NB4 (cell line): Measurements from ENCODE around the gene APOBEC3A.
"Not testable (repeated sequence)": the region's sequence is repeated elsewhere in the genome, so short reads cannot be mapped to it uniquely, and the experiment has no call there.

Experiments used
- DNase-seq: peaks from one replicate; pipeline ENCODE4 v3.0.0; 2010; ENCODE audit warnings: low read depth
- H3K4me3 ChIP-seq: one replicate; pipeline ENCODE4 v1.5.1; 2011; ENCODE audit warnings: mild to moderate bottlenecking, low read depth, low read length, moderate library complexity
- CTCF ChIP-seq: IDR thresholded peaks from one replicate; pipeline ENCODE4 v1.5.1; 2012; ENCODE audit warnings: low read depth, low read length
- MAX ChIP-seq: IDR thresholded peaks from 2 replicates; pipeline ENCODE4 v1.6.1; 2011; ENCODE audit warnings: low read depth, low read length
- MYC ChIP-seq: IDR thresholded peaks from 2 replicates; pipeline ENCODE4 v1.6.1; 2011; ENCODE audit warnings: low read depth, low read length
- POLR2A ChIP-seq: IDR thresholded peaks from 2 replicates; pipeline ENCODE4 v1.6.1; 2011; ENCODE audit warnings: mild to moderate bottlenecking; ENCODE audit not compliant: insufficient read length; ENCODE audit errors: extremely low read depth

The APOBEC3A gene

DNA sequence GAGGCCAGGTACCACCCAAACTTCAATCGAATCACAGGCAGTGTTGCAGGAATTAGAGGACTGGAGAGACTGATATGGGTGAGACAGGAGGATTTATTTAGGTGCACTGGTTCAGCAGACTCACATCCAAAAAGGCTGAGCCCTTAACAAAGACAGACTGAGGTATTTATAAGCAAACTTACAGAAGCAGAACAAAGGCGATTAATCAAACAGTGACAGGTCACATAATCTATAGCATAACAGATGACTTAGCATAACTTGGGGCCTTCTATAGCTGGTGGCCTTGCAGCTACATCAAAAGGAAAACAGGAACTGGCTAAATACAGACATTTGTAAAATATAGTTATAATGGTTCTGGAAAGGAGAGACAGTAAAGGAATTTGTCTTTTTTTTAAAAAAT, 26.8 kb downstream of the APOBEC3A start:
- no peak overlapping the region for H3K4me3 ChIP-seq
- no peak for TF ChIP-seq CTCF
- TF ChIP-seq MAX, result no peak
- TF ChIP-seq POLR2A, result no peak
- no peak for TF ChIP-seq MYC
- DNase-seq, result no peak

- not testable (repeated sequence) for H3K4me3 ChIP-seq
- DNase-seq, result peak; percentile 24
Observed at GRCh38 chr22:38984784-38985757, 27.7 kb downstream of the APOBEC3A start.

DNA sequence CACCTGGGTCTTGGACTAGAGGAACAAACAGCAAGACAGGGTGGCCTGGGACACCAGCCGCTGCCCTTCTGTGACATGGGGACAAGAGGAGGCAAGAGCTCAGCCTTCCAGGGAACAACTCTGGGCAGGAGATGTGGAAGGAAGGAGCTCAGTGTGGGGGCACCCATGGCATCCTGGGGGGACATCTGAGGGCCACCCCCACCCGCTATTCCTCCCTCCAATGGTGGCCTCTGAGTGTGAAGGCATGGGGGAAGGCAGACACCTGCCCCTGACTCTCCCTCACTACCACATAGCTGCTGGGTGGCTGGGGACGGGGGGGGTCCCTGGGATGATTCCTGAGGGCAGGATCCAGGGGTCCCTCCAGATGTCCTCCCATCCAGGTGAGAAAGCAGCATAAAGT, 29.2 kb downstream of the APOBEC3A start:
- TF ChIP-seq MYC, result no peak
- DNase-seq, result no peak

GRCh38 chr22:38987171-38987895, 29.9 kb downstream of the APOBEC3A start:
- no peak for DNase-seq
- no peak overlapping the region for H3K4me3 ChIP-seq
- TF ChIP-seq MAX (no peak), POLR2A (no peak), MYC (no peak), CTCF (no peak)

More for the DNA sequence above, 29.2 kb downstream of the APOBEC3A start:
- no peak overlapping the region for H3K4me3 ChIP-seq

- no peak overlapping the region for H3K4me3 ChIP-seq
- TF ChIP-seq CTCF (no peak), POLR2A (no peak), MAX (no peak)
- DNase-seq, result no peak
Observed at GRCh38 chr22:38989466-38989865, 32.1 kb downstream of the APOBEC3A start.

DNA sequence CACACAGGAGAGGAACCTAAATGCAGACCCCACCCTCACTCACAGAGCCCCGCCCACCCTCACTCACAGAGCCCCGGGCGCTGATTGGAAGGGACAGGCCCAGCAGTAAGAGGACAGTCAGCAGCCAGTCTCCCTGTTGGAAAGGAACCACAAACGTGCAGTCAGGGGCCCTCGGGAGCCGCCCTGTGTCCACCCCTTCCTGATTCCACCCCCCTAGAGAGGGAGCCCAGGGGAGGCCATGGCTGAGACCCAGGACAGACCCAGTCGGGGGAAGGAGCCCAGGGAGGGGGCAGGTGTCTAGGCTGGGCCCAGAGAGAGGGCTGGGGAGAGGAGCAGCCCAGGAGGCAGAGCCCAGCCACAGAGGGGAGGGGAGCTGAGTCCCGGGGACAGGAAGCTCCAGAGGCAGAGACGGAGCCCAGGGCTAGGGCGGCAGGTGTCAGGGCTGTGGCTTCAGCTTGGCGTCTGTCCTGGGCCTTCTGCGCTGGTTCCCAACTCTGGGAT, 35.5 kb downstream of the APOBEC3A start:
- not testable (repeated sequence) for H3K4me3 ChIP-seq, DNase-seq

GRCh38 chr22:38996105-38996504, 38.7 kb downstream of the APOBEC3A start:
- TF ChIP-seq POLR2A, result no peak
- no peak for TF ChIP-seq CTCF
- no peak for TF ChIP-seq MAX
- no peak for TF ChIP-seq MYC
- no peak for DNase-seq
- no peak overlapping the region for H3K4me3 ChIP-seq
